ENCODE results near the gene CACNB4. TPM values are rescaled to one million over a fixed set of nuclear protein-coding genes. Genes with fewer than 3 reads are reported as not detected.

Gene CACNB4
- total and polyA plus RNA-seq, 2 of the 4 experiments (the other 2 are of a cell fraction): 0.12 to 0.36 TPM

- dilution Hi-C loops (cut with HindIII; ENCODE audit: low sequenced_read_pairs, unreplicated experiment) (no loop called here), intact Hi-C loops (cut with micrococcal nuclease) (no loop called here), in situ Hi-C loops (cut with MboI; ENCODE audit: low sequenced_read_pairs) (no loop called here)
- H2AK5ac ChIP-seq (ENCODE audit: low read depth, low read length): no peak overlapping the region
- H3K9me1 ChIP-seq (ENCODE audit: insufficient read depth, low read length): no peaks in the 10 kb centered on the region
- H3K4me3 ChIP-seq (ENCODE audit: insufficient read depth, low read depth, low read length): no peak overlapping the region
- H3K79me1 ChIP-seq (ENCODE audit: low read depth in 1 of 2, low read length in 2 of 2): no peaks in the 10 kb centered on the region
- H3K9ac ChIP-seq (ENCODE audit: low read depth, low read length): no peak overlapping the region
- TF ChIP-seq USF2 (IDR thresholded peaks at IDR 0.05; ENCODE audit: low read depth, low read length) (no peak), SMC3 (IDR thresholded peaks at IDR 0.05; ENCODE audit: low read depth, low read length) (no peak), ELK1 (IDR thresholded peaks at IDR 0.05; ENCODE audit: borderline replicate concordance, low read depth, low read length) (no peak), POLR2A (IDR thresholded peaks at IDR 0.05; ENCODE audit: low read depth, low read length) (no peak), MAFK (IDR thresholded peaks at IDR 0.05; ENCODE audit: low read depth, low read length) (no peak), CTCF (conservative IDR thresholded peaks at IDR 0.05; ENCODE audit: low read depth, low read length) (no peak), RAD21 (IDR thresholded peaks at IDR 0.05; ENCODE audit: low read length) (no peak), CEBPB (IDR thresholded peaks at IDR 0.05; ENCODE audit: low read depth, low read length) (no peak)
- H3K23ac ChIP-seq (ENCODE audit: low read depth, low read length): no peak overlapping the region
- CTCF ChIA-PET: no interaction called here
- H3K27ac ChIP-seq (ENCODE audit: insufficient read depth, low read length): no peak overlapping the region
- ATAC-seq (ENCODE audit: low read depth) (no peak), DNase-seq (no peak)
- H2BK5ac ChIP-seq (ENCODE audit: low read depth, low read length, poor library complexity, severe bottlenecking): no peak overlapping the region
- no peaks in the 10 kb centered on the region for H3K4me1 ChIP-seq (ENCODE audit: control insufficient read depth, insufficient read depth, low read length)
- no peaks in the 10 kb centered on the region for H3K9me3 ChIP-seq (ENCODE audit: control insufficient read depth, insufficient read depth, low read length)
- no peak overlapping the region for H2AFZ ChIP-seq (replicated peaks; ENCODE audit: low read length, poor library complexity)
- peaks cover 3% of the 10 kb centered on the region; the same call in 1 of the 2 replicates for H3K27me3 ChIP-seq (ENCODE audit: control insufficient read depth, insufficient read depth, low read length)
- H4K5ac ChIP-seq (ENCODE audit: low read depth, low read length): no peak overlapping the region
- no peaks in the 10 kb centered on the region for H3K36me3 ChIP-seq (ENCODE audit: control insufficient read depth, insufficient read depth, low read length)
- no peak overlapping the region for H3K4me2 ChIP-seq (ENCODE audit: low read depth, low read length)
- no peak overlapping the region for H4K91ac ChIP-seq (ENCODE audit: insufficient read depth, low read depth, low read length)
- no peak overlapping the region for H3K18ac ChIP-seq (ENCODE audit: low read depth, low read length)
- H4K20me1 ChIP-seq (ENCODE audit: insufficient read depth, low read length): no peaks in the 10 kb centered on the region
- H3K56ac ChIP-seq (ENCODE audit: extremely low read depth, insufficient read depth, low read length): no peak overlapping the region
- H2AK9ac ChIP-seq (replicated peaks; ENCODE audit: low read depth, low read length, poor library complexity): no peak overlapping the region
- POLR2A ChIA-PET (ENCODE audit: unreplicated experiment): no interaction called here
- H2BK20ac ChIP-seq (ENCODE audit: low read depth, low read length): no peak overlapping the region
- BruUV-seq (replicated peaks): no TSS peak
- H2BK15ac ChIP-seq (ENCODE audit: low read depth, low read length): no peak overlapping the region
- H2BK120ac ChIP-seq (ENCODE audit: low read depth, low read length): no peak overlapping the region
- H4K8ac ChIP-seq (ENCODE audit: low read depth in 2 of 2, low read length in 2 of 2): no peak overlapping the region
- no peak overlapping the region for H3K14ac ChIP-seq (replicated peaks; ENCODE audit: low read depth, low read length)
- H3K4ac ChIP-seq (ENCODE audit: low read depth, low read length): no peak overlapping the region
- no CpG with 5 or more reads among the region's 1 CpG for WGBS, 2 experiments (ENCODE audit: extremely low coverage in 2 of 2, insufficient read length in 1 of 2)
These were observed 107.8 kb downstream of the CACNB4 start for GRCh38 chr2:151991010-151991409.
